HCT116 (cell line): Measurements from ENCODE around the gene TCFL5. TPM values are rescaled to one million over a fixed set of nuclear protein-coding genes. Genes with fewer than 3 reads are reported as not detected.
A peak's percentile ranks its signal among the peaks of the same experiment; 100 is the strongest.

Experiments
- ATAC-seq: fragments of 200-7000 bp; cut with Tn5 transposase; 2 replicates; pipeline ENCODE4 v1.9.1; 2020; ENCODE audit warnings: mild to moderate bottlenecking, moderate library complexity
- BruUV-seq: library from RNA; stranded (reverse); fragments of 400-500 nt; replicated peaks from 2 replicates; lab custom pipeline; 2021; lab: Mats Ljungman, UMichigan
- CTCF ChIA-PET: fragments of 300-600 bp; sonication (Branson Sonifier 250); formaldehyde crosslinking; loops from one replicate; lab custom pipeline; 2021; ENCODE audit warnings: antibody characterized with exemption; lab: Charles Lee
- POLR2A ChIA-PET: fragments of 300-600, 350-600 bp; sonication (Branson Sonifier 250); formaldehyde crosslinking; loops from one replicate; lab custom pipeline; 2021; ENCODE audit warnings: antibody characterized with exemption; lab: Charles Lee
- RAD21 ChIA-PET, 2 experiments: fragments of 300-600 bp; sonication (Branson Sonifier 250); formaldehyde crosslinking; loops; one replicate each; lab custom pipeline; 2023; ENCODE audit warnings: low total read pairs in 2 of 2; ENCODE audit not compliant: uncharacterized antibody in 2 of 2, unreplicated experiment in 2 of 2, low non-redundant PET in 1 of 2; lab: Charles Lee
- DNase-seq: peaks from one replicate; pipeline ENCODE4 v3.0.0-alpha.2; 2010; ENCODE audit warnings: low read depth, low spot score
- H2AFZ ChIP-seq: fragments of 200-600 bp; shearing (Covaris generic), sonication (generic); 2 replicates; pipeline ENCODE4 v1.6.1; 2017; ENCODE audit warnings: low read depth, mixed run types, mixed read lengths, antibody characterized with exemption, low read length; ENCODE audit not compliant: poor library complexity, severe bottlenecking
- H3K27ac ChIP-seq: 2 replicates; pipeline ENCODE4 v1.5.1; 2012; ENCODE audit warnings: low read depth, low read length
- H3K27me3 ChIP-seq: fragments of 200-600 bp; sonication (generic); 2 replicates; pipeline ENCODE4 v1.6.1; 2016; ENCODE audit warnings: mixed run types, low read length, mixed read lengths; ENCODE audit not compliant: insufficient read depth
- H3K36me3 ChIP-seq, 2 experiments: fragments of 200-500 bp in 1 of 2; fragments of 200-600 bp in 1 of 2; sonication (Bioruptor generic) in 1 of 2; sonication (generic) in 1 of 2; 2 replicates each; pipeline versions ENCODE4 v1.5.1 to v1.6.1; 2014 to 2016; ENCODE audit warnings: low read length in 2 of 2, inconsistent platforms in 1 of 2, mixed read lengths in 1 of 2, mixed run types in 1 of 2; ENCODE audit not compliant: insufficient read depth in 2 of 2, control insufficient read depth in 1 of 2
- H3K4me1 ChIP-seq, 2 experiments: fragments of 200-600 bp in 1 of 2; sonication (generic) in 1 of 2; 2 replicates each; pipeline versions ENCODE4 v1.5.1 to v1.6.1; 2012 to 2017; ENCODE audit warnings: low read length in 2 of 2, inconsistent platforms in 1 of 2, mild to moderate bottlenecking in 1 of 2, mixed read lengths in 1 of 2, mixed run types in 1 of 2, moderate library complexity in 1 of 2; ENCODE audit not compliant: insufficient read depth in 2 of 2, control insufficient read depth in 1 of 2
- H3K4me2 ChIP-seq: fragments of 200-600 bp; sonication (generic); 2 replicates; pipeline ENCODE4 v1.6.1; 2017; ENCODE audit warnings: mixed run types, low read length, mixed read lengths
- H3K4me3 ChIP-seq, 2 experiments: fragments of 200-600 bp in 1 of 2; sonication (generic) in 1 of 2; replicated peaks in 1 of 2; 2 replicates each; pipeline ENCODE4 v1.5.1; 2011 to 2016; ENCODE audit warnings: low read length in 2 of 2, control low read depth in 1 of 2, low read depth in 1 of 2, mild to moderate bottlenecking in 1 of 2, mixed read lengths in 1 of 2, mixed run types in 1 of 2
- H3K79me2 ChIP-seq: fragments of 200-600 bp; sonication (generic); 2 replicates; pipeline ENCODE4 v1.6.1; 2017; ENCODE audit warnings: mild to moderate bottlenecking, mixed run types, low read length, moderate library complexity, mixed read lengths; ENCODE audit not compliant: insufficient read depth
- H3K9ac ChIP-seq: fragments of 200-600 bp; sonication (generic); 2 replicates; pipeline ENCODE4 v1.6.1; 2016; ENCODE audit warnings: low read length, mixed read lengths
- H3K9me2 ChIP-seq: fragments of 200-600 bp; sonication (generic), shearing (Covaris generic); 2 replicates; pipeline ENCODE4 v1.6.1; 2017; ENCODE audit warnings: mixed run types, mild to moderate bottlenecking, moderate library complexity; ENCODE audit not compliant: insufficient read depth
- H3K9me3 ChIP-seq, 2 experiments: fragments of 200-500 bp in 1 of 2; fragments of 200-600 bp in 1 of 2; sonication (Bioruptor generic) in 1 of 2; sonication (generic) in 1 of 2; 2 replicates each; pipeline ENCODE4 v1.6.1; 2014 to 2017; ENCODE audit warnings: low read length in 2 of 2, mixed read lengths in 2 of 2, inconsistent platforms in 1 of 2, low read depth in 1 of 2, mild to moderate bottlenecking in 1 of 2, mixed run types in 1 of 2, moderate library complexity in 1 of 2; ENCODE audit not compliant: control insufficient read depth in 1 of 2, insufficient read depth in 1 of 2
- H4K20me1 ChIP-seq: fragments of 200-600 bp; sonication (generic), shearing (Covaris generic); 2 replicates; pipeline ENCODE4 v1.6.1; 2017; ENCODE audit warnings: mixed run types, mild to moderate bottlenecking, moderate library complexity; ENCODE audit not compliant: insufficient read depth
- EGR1 ChIP-seq: IDR thresholded peaks from 2 replicates; pipeline ENCODE4 v1.6.1; 2012; ENCODE audit warnings: low read depth
- JUND ChIP-seq: IDR thresholded peaks from 2 replicates; pipeline ENCODE4 v1.6.1; 2012
- SP1 ChIP-seq: IDR thresholded peaks from 2 replicates; pipeline ENCODE4 v1.6.1; 2012; ENCODE audit warnings: low read depth
- ZBTB33 ChIP-seq: IDR thresholded peaks from 2 replicates; pipeline ENCODE4 v1.6.1; 2011; ENCODE audit warnings: mild to moderate bottlenecking, low read length, moderate library complexity; ENCODE audit not compliant: insufficient replicate concordance; ENCODE audit errors: extremely low read depth
- ZNF274 ChIP-seq: fragments of 200-500 bp; sonication (Bioruptor generic); IDR thresholded peaks from 2 replicates; pipeline ENCODE4 v1.6.1; 2014; ENCODE audit warnings: mild to moderate bottlenecking, low read depth, low read length, inconsistent platforms
- intact Hi-C: fragments of 100-400 bp; cut with micrococcal nuclease; formaldehyde crosslinking; loops from 2 replicates; pipeline ENCODE4 v1.10.0; 2022
- total RNA-seq: library from RNA; stranded (reverse); gene quantifications from one replicate; pipeline ENCODE4 v1.2.1, GENCODE V29; 2021; ENCODE audit not compliant: unreplicated experiment

The TCFL5 gene
- total RNA-seq, 1 experiment from 2014 or later = 20.4 TPM

- TF ChIP-seq ZBTB33 = no peak
- TF ChIP-seq EGR1 = peak; percentile 76
- TF ChIP-seq, all 23 proteins: peak for 6
Observed at GRCh38 chr20:62861726-62862336, at the start of gene TCFL5 (continued).

GRCh38 chr20:62910777-62911497 lies 49.3 kb upstream of the TCFL5 start:
- Histone ChIP-seq H3K36me3 (peaks cover 52 to 64% of the 10 kb centered on the region in 2 experiments), H4K20me1 (peaks cover 37% of the 10 kb centered on the region; the same call in 1 of the 2 replicates), H3K4me2 (no peak overlapping the region), H3K27ac (no peak overlapping the region; the same call in 1 of the 2 replicates), H3K9me3 (no peaks in the 10 kb centered on the region), H3K9me2 (no peaks in the 10 kb centered on the region), H3K79me2 (peaks cover 99% of the 10 kb centered on the region), H3K4me3 (no peak overlapping the region), H3K27me3 (no peaks in the 10 kb centered on the region), H3K4me1 (peaks cover 9% of the 10 kb centered on the region in 2 experiments; a peak in 2 of 4 replicates), H3K9ac (no peak overlapping the region), H2AFZ (no peak overlapping the region)
- DNase-seq (no peak), ATAC-seq (no peak)
- ChIA-PET POLR2A (no interaction called here), CTCF (no interaction called here), RAD21 (no interaction called here)
- TF ChIP-seq JUND = no peak
- TF ChIP-seq ZNF274 = no peak
- no peak for TF ChIP-seq SP1
- no TSS peak for BruUV-seq
- intact Hi-C loops = no loop called here
